Cardiac fibroblast (primary cell): Measurements from ENCODE around the gene THSD7B.

Experiments
- DNase-seq, 2 donors: peaks; one replicate each; pipeline versions ENCODE4 v3.0.0 to v3.0.0-alpha.2; 2010; ENCODE audit warnings: low read depth in 2 of 2
- H3K4me3 ChIP-seq, 2 donors: replicated peaks in 1 of 2; 1 replicate in 1 of 2; 2 replicates in 1 of 2; pipeline ENCODE4 v1.5.1; 2011; ENCODE audit warnings: low read depth in 2 of 2, low read length in 2 of 2, mild to moderate bottlenecking in 2 of 2, moderate library complexity in 1 of 2
- TF ChIP-seq, protein P1 (sequence below): IDR thresholded peaks from one replicate; pipeline ENCODE4 v1.5.1; 2011; ENCODE audit warnings: low read depth, mild to moderate bottlenecking, low read length, inconsistent platforms

The THSD7B gene

DNA sequence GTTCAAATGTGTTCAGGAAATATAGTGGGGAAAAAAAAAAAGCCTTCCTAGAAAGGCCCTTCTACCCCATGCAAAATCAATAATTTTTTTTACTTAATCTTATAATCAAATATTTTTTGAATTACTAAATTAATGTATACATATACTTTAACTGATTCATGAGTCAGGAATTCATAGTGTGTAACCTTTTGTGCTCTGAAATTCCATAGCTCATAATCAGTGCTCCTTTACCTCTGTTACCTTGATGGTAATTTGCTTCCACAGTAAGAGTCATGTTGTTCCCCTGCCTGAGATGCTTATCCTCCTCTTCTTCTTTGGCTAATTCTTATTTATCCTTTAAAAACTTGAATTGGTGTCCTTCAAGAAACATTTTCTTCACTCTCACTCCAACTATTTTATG lies 414.2 kb downstream of the THSD7B start:
- TF ChIP-seq, protein P1, sequence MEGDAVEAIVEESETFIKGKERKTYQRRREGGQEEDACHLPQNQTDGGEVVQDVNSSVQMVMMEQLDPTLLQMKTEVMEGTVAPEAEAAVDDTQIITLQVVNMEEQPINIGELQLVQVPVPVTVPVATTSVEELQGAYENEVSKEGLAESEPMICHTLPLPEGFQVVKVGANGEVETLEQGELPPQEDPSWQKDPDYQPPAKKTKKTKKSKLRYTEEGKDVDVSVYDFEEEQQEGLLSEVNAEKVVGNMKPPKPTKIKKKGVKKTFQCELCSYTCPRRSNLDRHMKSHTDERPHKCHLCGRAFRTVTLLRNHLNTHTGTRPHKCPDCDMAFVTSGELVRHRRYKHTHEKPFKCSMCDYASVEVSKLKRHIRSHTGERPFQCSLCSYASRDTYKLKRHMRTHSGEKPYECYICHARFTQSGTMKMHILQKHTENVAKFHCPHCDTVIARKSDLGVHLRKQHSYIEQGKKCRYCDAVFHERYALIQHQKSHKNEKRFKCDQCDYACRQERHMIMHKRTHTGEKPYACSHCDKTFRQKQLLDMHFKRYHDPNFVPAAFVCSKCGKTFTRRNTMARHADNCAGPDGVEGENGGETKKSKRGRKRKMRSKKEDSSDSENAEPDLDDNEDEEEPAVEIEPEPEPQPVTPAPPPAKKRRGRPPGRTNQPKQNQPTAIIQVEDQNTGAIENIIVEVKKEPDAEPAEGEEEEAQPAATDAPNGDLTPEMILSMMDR = no peak
- H3K4me3 ChIP-seq = no peak overlapping the region
- DNase-seq = no peak

DNA sequence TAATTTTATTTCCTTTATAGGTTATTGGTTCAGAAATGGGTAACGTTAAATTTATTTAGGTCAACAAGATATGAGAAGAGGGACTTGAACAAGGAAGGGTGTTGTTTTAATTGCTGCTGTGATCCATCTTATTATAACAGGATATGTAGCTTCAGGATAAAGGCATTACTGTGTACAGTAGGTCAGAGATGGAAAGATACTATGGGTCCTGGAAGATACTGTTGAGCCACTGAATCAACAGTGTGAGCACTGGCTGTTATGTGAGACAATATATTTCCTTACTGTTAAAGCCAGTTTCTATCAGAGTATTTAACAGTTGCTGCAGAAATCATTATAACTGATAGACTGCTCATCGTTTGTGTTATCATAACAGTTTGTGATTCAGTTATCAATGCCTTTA lies 414.7 kb downstream of the THSD7B start:
- no peak for DNase-seq
- H3K4me3 ChIP-seq = no peak overlapping the region
- TF ChIP-seq, protein P1 = no peak

DNA sequence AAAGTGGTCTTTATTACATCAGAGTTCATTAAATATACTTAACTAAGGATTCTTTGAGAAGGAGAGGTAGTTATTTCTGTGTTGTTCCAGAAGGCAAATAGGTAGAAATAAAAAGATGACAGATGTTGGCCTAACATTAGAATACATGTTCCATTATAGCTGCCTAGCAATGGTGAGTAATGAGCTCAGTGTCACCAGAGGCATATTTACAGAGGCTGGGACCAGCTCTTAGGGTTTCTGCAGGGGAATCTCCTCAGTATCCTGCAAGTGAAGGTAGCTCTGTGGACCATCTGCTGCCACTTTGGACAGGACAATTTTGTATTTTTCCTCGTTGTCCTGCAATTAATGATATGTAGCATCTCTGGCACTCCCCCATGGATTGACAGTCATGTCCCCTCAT lies 416.0 kb downstream of the THSD7B start:
- TF ChIP-seq, protein P1 = no peak
- DNase-seq = no peak
- no peak overlapping the region for H3K4me3 ChIP-seq

DNA sequence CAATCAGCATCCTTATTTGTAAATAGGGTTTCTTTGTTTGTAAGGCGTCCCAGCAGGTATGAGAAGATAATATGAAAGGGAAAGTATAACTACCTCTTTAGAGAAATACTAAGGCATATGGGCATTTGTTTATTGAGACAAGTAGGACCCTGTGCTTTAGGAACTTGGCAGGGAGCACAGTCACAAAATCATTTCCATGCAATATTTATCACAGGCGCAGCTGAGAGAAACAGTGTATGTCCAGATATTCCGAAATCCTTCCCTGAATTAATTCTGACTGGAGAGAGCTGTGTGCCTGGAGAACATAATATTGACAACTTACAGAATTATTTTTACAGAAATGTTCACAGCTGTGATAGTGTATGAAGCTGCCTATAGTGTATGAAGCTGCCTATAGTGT lies 416.7 kb downstream of the THSD7B start:
- H3K4me3 ChIP-seq = no peak overlapping the region
- TF ChIP-seq, protein P1 = no peak
- no peak for DNase-seq

DNA sequence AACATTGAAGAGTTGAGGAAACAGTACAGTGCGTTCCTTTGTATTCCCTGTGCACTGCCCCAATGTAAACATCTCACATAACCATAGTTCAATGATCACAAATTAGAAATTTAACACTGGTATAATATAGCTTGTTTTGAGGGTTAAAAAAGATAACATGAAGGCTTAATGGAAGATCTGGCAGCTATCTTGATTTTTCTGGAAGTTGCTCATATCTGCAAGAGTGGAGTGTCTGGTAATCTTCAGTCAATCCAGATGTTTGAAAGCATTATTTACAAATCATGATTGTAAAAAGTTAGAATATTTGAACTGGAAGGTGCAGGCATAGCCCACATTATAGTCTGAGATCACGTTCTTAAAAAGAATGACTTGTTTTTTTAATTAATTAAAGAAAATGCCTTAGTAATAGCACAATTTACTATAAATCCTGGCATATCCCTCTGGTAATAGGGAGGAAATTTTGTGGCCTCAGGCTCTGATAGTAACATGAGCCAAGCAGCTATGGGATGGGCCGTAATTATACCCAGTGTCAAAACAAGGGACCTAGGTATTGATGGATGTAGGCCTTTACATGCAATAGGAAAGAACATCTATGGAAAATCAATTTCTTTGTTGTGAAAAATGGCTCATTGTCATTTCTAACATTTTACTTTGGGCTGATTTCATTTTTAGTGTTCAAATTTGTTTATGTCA lies 418.0 kb downstream of the THSD7B start:
- TF ChIP-seq, protein P1 = no peak
- H3K4me3 ChIP-seq = no peak overlapping the region
- DNase-seq = no peak

DNA sequence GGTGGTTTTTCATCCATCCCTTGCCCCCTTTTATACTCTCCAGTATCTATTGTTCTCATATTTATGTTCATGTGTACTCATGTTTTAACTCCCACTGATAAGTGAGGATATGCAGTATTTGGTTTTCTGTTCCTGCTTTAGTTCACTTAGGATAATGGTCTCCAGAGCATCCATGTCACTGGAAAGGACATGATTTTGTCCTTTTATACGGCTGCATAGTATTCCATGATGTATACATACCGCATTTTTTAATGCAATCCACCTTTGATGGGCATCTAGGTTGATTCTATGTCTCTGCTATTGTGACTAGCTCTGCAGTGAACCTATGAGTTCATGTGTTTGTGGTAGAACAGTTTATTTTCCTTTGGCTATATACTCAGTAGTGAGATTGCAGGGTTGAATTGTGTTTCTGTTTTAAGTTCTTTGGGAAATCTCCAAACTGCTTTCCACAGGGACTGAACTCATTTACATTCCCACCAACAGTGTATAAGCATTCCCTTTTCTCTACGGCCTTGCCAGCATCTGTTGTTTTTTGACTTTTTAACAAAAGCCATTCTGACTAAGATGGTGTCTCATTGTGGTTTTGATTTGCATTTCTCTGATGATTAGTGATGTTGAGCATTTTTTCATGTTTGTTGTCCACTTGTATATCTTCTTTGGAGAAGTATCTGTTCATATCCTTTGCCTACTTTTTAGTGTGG lies 420.2 kb downstream of the THSD7B start:
- DNase-seq = peak in 1 of 2 donors; percentile 58
- TF ChIP-seq, protein P1 = no peak
- no peak overlapping the region for H3K4me3 ChIP-seq
